Aorta (tissue), 5 donors: ENCODE results near the gene KRTAP3-3. TPM values are rescaled to one million over a fixed set of nuclear protein-coding genes. Genes with fewer than 3 reads are reported as not detected.

Experiments used
- ATAC-seq: fragments of 200-7000 bp; cut with Tn5 transposase; one replicate; pipeline ENCODE4 v1.9.1; 2022; ENCODE audit warnings: moderate library complexity; ENCODE audit not compliant: low FRiP score
- DNase-seq, 2 donors: peaks; one replicate each; pipeline ENCODE4 v3.0.0-alpha.2; 2020
- H3K27ac ChIP-seq, 2 donors: one replicate each; pipeline ENCODE4 v1.5.1; 2013; ENCODE audit warnings: low read length in 2 of 2, mild to moderate bottlenecking in 2 of 2, moderate library complexity in 2 of 2, control low read depth in 1 of 2, inconsistent platforms in 1 of 2, low read depth in 1 of 2
- H3K27me3 ChIP-seq, 2 donors: one replicate each; pipeline ENCODE4 v1.6.1; 2013; ENCODE audit warnings: control low read depth in 1 of 2, low read length in 1 of 2, mild to moderate bottlenecking in 1 of 2, moderate library complexity in 1 of 2; ENCODE audit not compliant: insufficient read depth in 2 of 2, control insufficient read depth in 1 of 2
- H3K36me3 ChIP-seq, 2 donors: one replicate each; pipeline ENCODE4 v1.6.1; 2013; ENCODE audit warnings: control low read depth in 1 of 2, low read length in 1 of 2, mild to moderate bottlenecking in 1 of 2; ENCODE audit not compliant: insufficient read depth in 2 of 2, control insufficient read depth in 1 of 2
- H3K4me1 ChIP-seq, 2 donors: one replicate each; pipeline ENCODE4 v1.6.1; 2013; ENCODE audit warnings: low read length in 2 of 2, control low read depth in 1 of 2, mild to moderate bottlenecking in 1 of 2, moderate library complexity in 1 of 2; ENCODE audit not compliant: insufficient read depth in 2 of 2, control insufficient read depth in 1 of 2
- H3K4me3 ChIP-seq, 2 donors: one replicate each; pipeline ENCODE4 v1.5.1; 2013; ENCODE audit warnings: low read length in 2 of 2, control low read depth in 1 of 2, mild to moderate bottlenecking in 1 of 2
- H3K9me3 ChIP-seq: one replicate; pipeline ENCODE4 v1.6.1; 2013; ENCODE audit warnings: mild to moderate bottlenecking, low read length; ENCODE audit not compliant: control insufficient read depth
- WGBS, 2 donors: extraction: QIAGEN DNeasy Blood & Tissue Kit; methylation state at CpG; one replicate each; pipeline ENCODE4 v1.1.7; 2013; 5-methylcytosine and 5-hydroxymethylcytosine counted together
- intact Hi-C, 2 donors: fragments of 100-400 bp; cut with DNase I; formaldehyde crosslinking; loops; one replicate each; pipeline versions ENCODE4 v1.14.2 to v1.15.0; 2022
- polyA plus RNA-seq, 2 donors: library from polyadenylated mRNA; stranded (reverse); fragments of 200-250 nt; gene quantifications; one replicate each; pipeline ENCODE4 v1.2.3, GENCODE V29; 2013
- total RNA-seq, 2 donors: library from RNA; stranded (reverse); fragmentation: NEBNext Ultra II Directional; extraction: Animal tissue kit (Norgen Biotek cat#: 25700); gene quantifications; one replicate each; pipeline ENCODE4 v1.2.1, GENCODE V29; 2021
- donor health status: healthy with polysubstance abuse.
- donor health status: Bipolar disorder and iron deficiency.
- donor health status: DM: no; HTN: no; CAD: no.
- donor health status: DM: no; HTN: no; CAD: no.
- donor health status: DM: yes; HTN: yes; CAD: no.

Gene KRTAP3-3
- total and polyA plus RNA-seq, 4 donors, result not detected

- no peak overlapping the region for H3K4me3 ChIP-seq
- no peaks in the 10 kb centered on the region for H3K4me1 ChIP-seq
- no peaks in the 10 kb centered on the region for H3K36me3 ChIP-seq
- no peak for ATAC-seq
- intact Hi-C loops, result no loop called here
- WGBS, 2 donors, result 76 to 78% methylated on average over 2 of the region's 2 CpGs
- no peak for DNase-seq
- H3K9me3 ChIP-seq, result peaks cover 2% of the 10 kb centered on the region
- H3K27me3 ChIP-seq, result no peaks in the 10 kb centered on the region
- H3K27ac ChIP-seq, result no peak overlapping the region
These were observed 46.0 kb downstream of the KRTAP3-3 start for GRCh38 chr17:40947929-40948328.

GRCh38 chr17:40945414-40945813, 48.5 kb downstream of the KRTAP3-3 start:
- 81 to 85% methylated on average over 6 of the region's 6 CpGs for WGBS, 2 donors
- no peak for ATAC-seq

GRCh38 chr17:40944531-40944930, 49.4 kb downstream of the KRTAP3-3 start:
- intact Hi-C loops, result no loop called here
- ATAC-seq, result no peak
- 35 to 58% methylated on average over 1 of the region's 1 CpG for WGBS, 2 donors

More at GRCh38 chr17:40945414-40945813, 48.5 kb downstream of the KRTAP3-3 start:
- intact Hi-C loops, result no loop called here
- no peaks in the 10 kb centered on the region for H3K9me3 ChIP-seq
- H3K27me3 ChIP-seq, result no peaks in the 10 kb centered on the region
- H3K4me1 ChIP-seq, result no peaks in the 10 kb centered on the region
- no peaks in the 10 kb centered on the region for H3K36me3 ChIP-seq
- no peak overlapping the region for H3K4me3 ChIP-seq
- no peak overlapping the region for H3K27ac ChIP-seq
- DNase-seq, result no peak

More at GRCh38 chr17:40944531-40944930, 49.4 kb downstream of the KRTAP3-3 start:
- no peak overlapping the region for H3K27ac ChIP-seq
- no peak for DNase-seq
- H3K9me3 ChIP-seq, result no peaks in the 10 kb centered on the region
- no peak overlapping the region for H3K4me3 ChIP-seq
- no peaks in the 10 kb centered on the region for H3K36me3 ChIP-seq
- no peaks in the 10 kb centered on the region for H3K4me1 ChIP-seq
- H3K27me3 ChIP-seq, result no peaks in the 10 kb centered on the region

Other genes with a start within 250 kb of the KRTAP3-3 start
Only the 30 nearest of the 36 such genes appear.
- not detected for gene KRT28, start 194.2 kb downstream of the KRTAP3-3 start, total RNA-seq
- not detected for gene KRT28, start 194.2 kb downstream of the KRTAP3-3 start, polyA plus RNA-seq
- gene KRT10, start 171.6 kb downstream of the KRTAP3-3 start, total RNA-seq, result 10 to 100 TPM; 35.3 to 39.3 TPM
- 10 to 100 TPM; 39.3 to 39.7 TPM for gene KRT10, start 171.6 kb downstream of the KRTAP3-3 start, polyA plus RNA-seq
- gene KRT12, start 126.9 kb downstream of the KRTAP3-3 start, total RNA-seq, result not detected
- 1 to 10 TPM in 1 of 2 donors, not detected in 1; 1.0 TPM for gene KRT12, start 126.9 kb downstream of the KRTAP3-3 start, polyA plus RNA-seq
- gene KRT20, start 108.9 kb downstream of the KRTAP3-3 start, total RNA-seq, result not detected
- gene KRT20, start 108.9 kb downstream of the KRTAP3-3 start, polyA plus RNA-seq, result 100 to 1,000 TPM in 1 of 2 donors, 1 to 10 TPM in 1; 3.9 to 193 TPM
- gene KRT23, start 56.5 kb downstream of the KRTAP3-3 start, total RNA-seq, result under 1 TPM; 0.30 to 0.39 TPM
- under 1 TPM in 1 of 2 donors, not detected in 1; 0.50 TPM for gene KRT23, start 56.5 kb downstream of the KRTAP3-3 start, polyA plus RNA-seq
- not detected for gene KRT39, start 27.2 kb downstream of the KRTAP3-3 start, total RNA-seq
- not detected for gene KRT39, start 27.2 kb downstream of the KRTAP3-3 start, polyA plus RNA-seq
- not detected for gene KRT40, start 9.8 kb downstream of the KRTAP3-3 start, total RNA-seq
- not detected for gene KRT40, start 9.8 kb downstream of the KRTAP3-3 start, polyA plus RNA-seq
- gene KRTAP3-2, start 5.7 kb upstream of the KRTAP3-3 start, total RNA-seq, result not detected
- not detected for gene KRTAP3-2, start 5.7 kb upstream of the KRTAP3-3 start, polyA plus RNA-seq
- gene KRTAP3-1, start 15.0 kb upstream of the KRTAP3-3 start, total RNA-seq, result not detected
- gene KRTAP3-1, start 15.0 kb upstream of the KRTAP3-3 start, polyA plus RNA-seq, result not detected
- gene KRTAP1-5, start 33.0 kb upstream of the KRTAP3-3 start, total RNA-seq, result not detected
- not detected for gene KRTAP1-5, start 33.0 kb upstream of the KRTAP3-3 start, polyA plus RNA-seq
- gene KRTAP1-4, start 36.0 kb upstream of the KRTAP3-3 start, total RNA-seq, result not detected
- gene KRTAP1-4, start 36.0 kb upstream of the KRTAP3-3 start, polyA plus RNA-seq, result not detected
- gene KRTAP1-3, start 40.7 kb upstream of the KRTAP3-3 start, total RNA-seq, result not detected
- not detected for gene KRTAP1-3, start 40.7 kb upstream of the KRTAP3-3 start, polyA plus RNA-seq
- not detected for gene KRTAP1-1, start 47.3 kb upstream of the KRTAP3-3 start, total RNA-seq
- not detected for gene KRTAP1-1, start 47.3 kb upstream of the KRTAP3-3 start, polyA plus RNA-seq
- gene KRTAP2-1, start 53.2 kb upstream of the KRTAP3-3 start, total RNA-seq, result not detected
- not detected for gene KRTAP2-1, start 53.2 kb upstream of the KRTAP3-3 start, polyA plus RNA-seq
- gene KRTAP2-2, start 61.1 kb upstream of the KRTAP3-3 start, total RNA-seq, result not detected
- not detected for gene KRTAP2-2, start 61.1 kb upstream of the KRTAP3-3 start, polyA plus RNA-seq
- not detected for gene KRTAP2-3, start 66.0 kb upstream of the KRTAP3-3 start, total RNA-seq
- gene KRTAP2-3, start 66.0 kb upstream of the KRTAP3-3 start, polyA plus RNA-seq, result not detected
- gene KRTAP2-4, start 71.7 kb upstream of the KRTAP3-3 start, total RNA-seq, result not detected
- gene KRTAP2-4, start 71.7 kb upstream of the KRTAP3-3 start, polyA plus RNA-seq, result not detected
- not detected for gene KRTAP4-7, start 90.0 kb upstream of the KRTAP3-3 start, total RNA-seq
- not detected for gene KRTAP4-7, start 90.0 kb upstream of the KRTAP3-3 start, polyA plus RNA-seq
- not detected for gene KRTAP4-8, start 104.0 kb upstream of the KRTAP3-3 start, total RNA-seq
- not detected for gene KRTAP4-8, start 104.0 kb upstream of the KRTAP3-3 start, polyA plus RNA-seq
- gene KRTAP4-16, start 108.0 kb upstream of the KRTAP3-3 start, total RNA-seq, result not detected
- gene KRTAP4-16, start 108.0 kb upstream of the KRTAP3-3 start, polyA plus RNA-seq, result not detected
- gene KRTAP4-9, start 111.2 kb upstream of the KRTAP3-3 start, total RNA-seq, result not detected
- under 1 TPM in 1 of 2 donors, not detected in 1; 0.13 TPM for gene KRTAP4-9, start 111.2 kb upstream of the KRTAP3-3 start, polyA plus RNA-seq
- gene KRTAP4-11, start 124.2 kb upstream of the KRTAP3-3 start, total RNA-seq, result not detected
- gene KRTAP4-11, start 124.2 kb upstream of the KRTAP3-3 start, polyA plus RNA-seq, result not detected
- gene KRTAP4-12, start 130.0 kb upstream of the KRTAP3-3 start, total RNA-seq, result not detected
- not detected for gene KRTAP4-12, start 130.0 kb upstream of the KRTAP3-3 start, polyA plus RNA-seq
- gene KRTAP4-6, start 146.4 kb upstream of the KRTAP3-3 start, total RNA-seq, result not detected
- not detected for gene KRTAP4-6, start 146.4 kb upstream of the KRTAP3-3 start, polyA plus RNA-seq
- not detected for gene KRTAP4-5, start 155.7 kb upstream of the KRTAP3-3 start, total RNA-seq
- gene KRTAP4-5, start 155.7 kb upstream of the KRTAP3-3 start, polyA plus RNA-seq, result not detected
- gene KRTAP4-4, start 166.6 kb upstream of the KRTAP3-3 start, total RNA-seq, result not detected
- gene KRTAP4-4, start 166.6 kb upstream of the KRTAP3-3 start, polyA plus RNA-seq, result not detected
- gene KRTAP4-3, start 174.1 kb upstream of the KRTAP3-3 start, total RNA-seq, result not detected
- gene KRTAP4-3, start 174.1 kb upstream of the KRTAP3-3 start, polyA plus RNA-seq, result not detected
- not detected for gene KRTAP4-2, start 184.1 kb upstream of the KRTAP3-3 start, total RNA-seq
- gene KRTAP4-2, start 184.1 kb upstream of the KRTAP3-3 start, polyA plus RNA-seq, result not detected
- gene KRTAP4-1, start 190.7 kb upstream of the KRTAP3-3 start, total RNA-seq, result not detected
- not detected for gene KRTAP4-1, start 190.7 kb upstream of the KRTAP3-3 start, polyA plus RNA-seq
- not detected for gene KRTAP9-1, start 195.7 kb upstream of the KRTAP3-3 start, total RNA-seq
- gene KRTAP9-1, start 195.7 kb upstream of the KRTAP3-3 start, polyA plus RNA-seq, result not detected